GM21528 (cell line): ENCODE data around the gene MEIS2.

Source experiments
- ATAC-seq: cut with Tn5 transposase; IDR thresholded peaks from one replicate; pipeline ENCODE4 v1.9.1; 2021; ENCODE audit warnings: mild to moderate bottlenecking, moderate library complexity; ENCODE audit not compliant: unreplicated experiment, low FRiP score

MEIS2 gene

GRCh38 chr15:36883713-36884517 is 216.4 kb downstream of the MEIS2 start:
- peak; percentile 81 for ATAC-seq

GRCh38 chr15:36882487-36883131 is 217.7 kb downstream of the MEIS2 start:
- no peak for ATAC-seq

GRCh38 chr15:36882056-36882455 is 218.3 kb downstream of the MEIS2 start:
- no peak for ATAC-seq

DNA sequence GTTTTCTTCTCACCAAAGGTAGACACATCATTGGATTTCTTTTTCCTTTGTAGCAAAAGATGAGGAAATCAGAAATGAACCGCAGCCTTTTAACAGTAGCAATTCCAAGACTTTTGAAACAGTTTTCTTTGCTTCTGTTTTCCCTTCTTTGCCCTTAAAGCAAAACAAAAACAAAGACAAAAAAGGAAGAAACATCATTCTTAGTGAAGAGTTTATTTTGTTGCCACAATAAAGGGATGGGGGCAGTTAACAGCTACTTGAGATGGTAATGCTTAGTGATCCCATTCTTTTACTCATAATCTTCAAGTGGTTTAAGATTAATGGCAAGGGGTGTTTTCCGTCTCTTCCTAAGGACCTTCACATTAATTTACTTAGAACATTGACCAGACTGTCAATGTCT is 218.8 kb downstream of the MEIS2 start:
- ATAC-seq = no peak

DNA sequence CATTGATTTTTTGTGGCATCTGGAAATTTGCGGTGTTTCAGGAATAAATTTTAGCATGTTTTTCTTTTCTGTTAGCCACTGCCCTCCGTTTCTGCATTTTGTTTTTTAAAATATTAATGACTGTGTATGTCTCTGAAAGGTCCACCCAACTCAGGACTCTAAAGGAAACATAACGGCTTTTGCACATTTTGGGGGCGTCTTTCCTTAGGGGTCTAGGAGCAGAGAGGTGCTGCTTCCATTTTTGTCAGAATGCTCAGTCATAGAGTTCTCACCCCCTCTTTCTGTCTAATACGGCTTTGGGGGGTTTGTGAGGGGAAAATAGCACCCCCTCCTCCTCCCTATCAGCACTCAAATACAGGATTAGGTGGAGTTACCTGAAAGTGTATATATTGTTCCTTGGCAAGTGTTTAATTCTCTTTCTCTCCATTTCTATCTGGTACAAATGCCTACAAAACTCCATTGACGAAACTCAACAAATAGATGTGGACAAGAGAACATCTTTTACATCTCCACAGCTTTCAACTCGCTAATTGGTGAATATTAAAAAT is 219.4 kb downstream of the MEIS2 start:
- ATAC-seq = no peak

- no peak for ATAC-seq
Measured at GRCh38 chr15:36880224-36880912, 220.0 kb downstream of the MEIS2 start.

DNA sequence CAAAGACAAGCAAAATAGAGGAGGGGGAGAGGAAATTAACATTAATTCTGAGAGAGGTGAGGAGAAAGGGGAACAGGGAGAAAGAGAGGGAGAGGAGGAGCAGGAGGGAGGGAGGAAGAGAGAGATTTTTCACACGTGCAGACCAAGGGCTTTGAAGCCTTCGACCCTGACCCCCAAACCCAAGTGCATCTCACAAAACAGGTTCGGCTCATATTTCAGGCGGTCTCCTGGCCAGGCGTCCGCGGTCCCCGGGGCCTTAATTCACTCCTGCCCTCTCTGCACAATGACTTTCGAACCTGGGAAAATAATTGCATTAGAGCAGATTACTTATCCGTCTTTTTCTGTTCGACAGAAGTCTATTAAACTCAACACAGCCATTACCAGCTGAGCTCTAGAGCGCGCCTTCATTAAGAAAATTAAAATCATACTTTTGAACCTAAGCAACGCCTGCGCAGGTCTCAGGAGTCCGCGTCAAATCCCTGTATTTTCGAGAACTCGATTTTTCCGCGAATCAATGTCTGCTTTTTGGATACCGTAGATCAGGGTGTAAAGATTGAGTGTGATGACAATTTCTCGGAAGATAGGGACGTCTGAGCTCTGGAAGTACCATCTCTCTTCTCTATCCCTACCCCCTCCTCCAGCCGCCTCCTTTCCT is 220.7 kb downstream of the MEIS2 start:
- no peak for ATAC-seq

DNA sequence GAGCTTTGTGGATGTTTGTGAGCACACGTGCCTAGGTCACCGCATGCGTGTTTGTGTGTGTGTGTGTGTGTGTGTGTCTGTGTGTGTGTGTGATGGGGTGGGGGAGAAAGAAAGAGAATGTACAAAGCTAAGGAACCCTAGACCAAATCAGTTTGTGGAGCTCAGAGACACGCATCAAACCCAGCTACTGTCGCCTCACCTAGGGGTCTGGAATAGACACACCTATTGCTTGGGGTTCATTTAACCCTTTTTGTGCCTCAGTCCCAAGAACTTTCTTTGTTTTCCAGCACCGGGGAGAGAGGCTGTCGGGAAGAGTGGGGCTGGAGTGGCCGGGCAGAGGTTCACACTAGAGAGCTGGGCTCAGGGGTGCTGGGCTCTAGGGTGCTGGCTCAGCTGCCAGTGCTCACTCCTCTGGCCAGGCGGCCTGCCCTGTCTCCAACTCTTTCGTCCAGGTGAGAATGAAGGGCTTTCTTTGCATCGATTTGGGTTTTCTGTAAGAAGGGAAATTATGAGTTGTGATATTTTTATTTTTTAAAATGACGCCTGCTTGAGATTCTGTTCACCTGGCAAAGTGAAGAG is 221.6 kb downstream of the MEIS2 start:
- ATAC-seq = no peak

- ATAC-seq = no peak
Measured at GRCh38 chr15:36877796-36878683, 222.3 kb downstream of the MEIS2 start.

DNA sequence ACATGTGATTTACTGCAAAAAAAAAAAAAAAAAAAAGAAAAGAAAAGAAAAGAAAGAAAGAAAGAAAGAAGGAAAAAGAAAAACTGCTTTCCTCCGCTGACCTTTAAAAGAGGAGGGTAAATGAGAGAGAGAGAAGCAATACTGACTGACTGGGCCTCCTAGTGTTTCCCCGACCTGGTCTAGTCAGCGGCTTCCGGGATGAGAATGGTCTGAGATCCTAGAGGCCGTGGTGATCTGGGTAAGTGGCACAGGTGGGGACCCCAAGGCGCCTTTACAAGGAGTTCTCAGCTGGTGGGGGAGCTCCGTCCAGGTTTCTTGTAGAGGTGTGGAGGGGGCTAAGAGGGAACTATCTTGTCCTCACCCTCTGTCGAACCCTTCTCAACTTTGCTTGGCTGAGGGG is 223.1 kb downstream of the MEIS2 start:
- no peak for ATAC-seq

- ATAC-seq = no peak
Measured at GRCh38 chr15:36875740-36876334, 224.5 kb downstream of the MEIS2 start.

DNA sequence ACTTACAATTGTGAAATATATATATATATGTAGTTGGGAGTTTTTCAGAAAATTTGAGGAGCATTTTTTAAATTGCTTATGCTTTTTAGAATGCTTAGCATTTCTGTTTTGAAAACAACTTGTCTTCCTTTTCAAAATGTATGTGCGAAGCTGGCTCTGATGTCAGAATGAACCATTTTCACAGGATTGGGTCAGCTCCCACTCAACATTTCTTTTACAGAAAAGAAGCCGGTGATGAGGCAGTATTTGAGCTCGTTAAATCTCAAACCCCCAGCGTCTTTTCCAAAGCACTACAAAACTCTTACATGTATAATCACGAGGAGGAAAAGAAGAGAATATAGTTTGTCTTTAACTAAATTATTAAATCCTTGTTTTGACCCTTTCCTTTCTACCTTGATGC is 225.4 kb downstream of the MEIS2 start:
- ATAC-seq = no peak

DNA sequence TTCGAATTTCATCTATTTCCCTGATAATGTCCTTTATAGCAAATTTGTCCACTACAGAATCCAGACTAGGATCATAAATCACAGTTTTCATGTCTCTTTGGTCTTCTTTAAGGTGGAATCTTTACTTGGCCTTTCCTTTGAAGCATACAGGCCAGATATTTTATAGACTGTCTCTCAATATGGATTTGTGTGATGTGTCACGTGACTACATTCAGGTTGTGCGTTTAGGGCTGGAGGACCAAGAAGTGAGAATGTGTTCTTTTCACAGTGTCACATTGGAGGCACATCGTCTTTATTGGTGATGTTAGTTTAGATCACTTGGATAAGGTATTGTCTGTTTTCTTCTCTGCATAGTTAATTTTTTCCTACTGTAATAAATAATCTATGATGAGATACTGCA is 232.9 kb downstream of the MEIS2 start:
- ATAC-seq = no peak

- no peak for ATAC-seq
Measured at GRCh38 chr15:36866896-36867295, 233.5 kb downstream of the MEIS2 start.

DNA sequence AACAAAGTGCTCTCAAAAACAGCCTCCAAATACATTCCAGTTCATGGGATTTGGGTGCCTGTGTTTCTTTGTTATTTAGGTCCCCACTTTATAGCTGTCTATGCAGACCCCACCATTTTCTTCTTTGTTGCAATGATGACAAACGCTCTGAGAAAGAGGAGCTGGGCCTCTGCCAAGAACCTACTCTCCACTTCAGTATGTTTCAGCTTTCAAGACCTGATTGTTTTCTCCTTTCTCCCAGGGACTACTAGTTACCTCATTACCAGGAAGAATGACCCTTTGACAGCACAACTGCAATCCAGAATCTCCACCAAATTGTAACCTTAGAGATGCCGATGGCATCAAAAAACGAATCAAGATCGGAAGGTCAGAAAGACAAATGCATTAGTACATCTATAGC is 236.8 kb downstream of the MEIS2 start:
- ATAC-seq = no peak

GRCh38 chr15:36860792-36861191 is 239.6 kb downstream of the MEIS2 start:
- no peak for ATAC-seq

DNA sequence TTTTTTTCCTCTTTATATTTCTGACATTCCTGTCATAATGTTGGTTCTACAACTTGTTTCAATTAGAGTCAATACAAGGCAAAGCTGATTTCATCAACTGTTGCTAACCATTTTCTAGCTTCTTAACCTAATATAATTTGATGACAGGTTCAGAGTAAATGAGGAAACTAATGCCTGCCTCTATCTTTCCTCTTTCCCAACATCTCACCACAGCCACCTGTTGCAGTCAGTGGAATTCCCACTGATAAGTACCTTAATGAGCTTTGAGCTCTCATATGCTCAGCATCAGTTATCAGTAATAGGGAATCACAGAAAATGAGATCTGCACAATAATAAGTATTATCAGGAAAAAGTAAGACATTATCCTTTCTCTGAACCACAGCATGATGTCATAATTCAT is 241.9 kb downstream of the MEIS2 start:
- ATAC-seq = no peak

GRCh38 chr15:36856339-36856973 is 243.9 kb downstream of the MEIS2 start:
- no peak for ATAC-seq

DNA sequence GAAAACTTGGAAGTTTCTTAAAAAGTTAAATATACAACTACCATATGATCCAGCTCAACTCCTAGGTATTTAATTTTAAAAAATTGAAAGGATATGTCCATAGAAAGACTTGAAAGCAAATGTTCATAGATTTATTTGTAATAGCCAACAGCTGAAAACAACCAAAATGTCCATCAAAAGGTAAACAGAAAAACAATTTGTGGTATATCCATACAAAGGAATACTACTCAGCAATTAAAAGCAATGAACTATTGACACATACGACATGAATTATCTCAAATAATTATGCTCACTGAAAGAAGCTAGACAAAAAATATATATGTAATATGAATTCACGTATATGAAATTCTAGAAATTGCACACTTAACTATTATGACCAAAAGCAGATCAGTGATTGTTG is 249.5 kb downstream of the MEIS2 start:
- no peak for ATAC-seq
